HG03196 (cell line): Measurements from ENCODE around the gene OR6C6.
"Not testable (repeated sequence)": the region's sequence is repeated elsewhere in the genome, so short reads cannot be mapped to it uniquely, and the experiment has no call there.

ENCODE experiments used
- ATAC-seq: cut with Tn5 transposase; IDR thresholded peaks from one replicate; pipeline ENCODE4 v1.9.1; 2021; ENCODE audit not compliant: unreplicated experiment

Gene OR6C6

DNA sequence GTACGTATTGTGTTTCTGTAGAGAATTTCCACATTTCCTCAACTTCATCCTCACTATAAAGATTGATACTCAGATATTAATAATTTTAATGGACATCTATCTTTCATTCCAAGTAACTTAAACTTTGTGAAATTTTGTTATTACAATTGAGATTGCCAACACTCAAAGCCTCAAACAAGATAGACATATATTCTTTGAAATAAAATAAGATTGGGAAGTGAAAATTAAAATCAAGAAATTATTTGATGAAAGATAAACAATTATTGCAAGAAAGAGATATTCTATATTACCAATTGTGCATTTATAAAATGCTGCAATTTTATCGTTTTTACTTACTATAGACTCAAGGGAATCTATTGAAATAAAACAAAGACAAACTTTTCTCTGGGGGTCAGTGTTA, at the start of gene OR6C6:
OR6C6 (minus strand) TSS at position 101 of the 400 bp plus-strand sequence. CDS start 1,337 bp downstream, outside the sequence.
- ATAC-seq, result no peak

DNA sequence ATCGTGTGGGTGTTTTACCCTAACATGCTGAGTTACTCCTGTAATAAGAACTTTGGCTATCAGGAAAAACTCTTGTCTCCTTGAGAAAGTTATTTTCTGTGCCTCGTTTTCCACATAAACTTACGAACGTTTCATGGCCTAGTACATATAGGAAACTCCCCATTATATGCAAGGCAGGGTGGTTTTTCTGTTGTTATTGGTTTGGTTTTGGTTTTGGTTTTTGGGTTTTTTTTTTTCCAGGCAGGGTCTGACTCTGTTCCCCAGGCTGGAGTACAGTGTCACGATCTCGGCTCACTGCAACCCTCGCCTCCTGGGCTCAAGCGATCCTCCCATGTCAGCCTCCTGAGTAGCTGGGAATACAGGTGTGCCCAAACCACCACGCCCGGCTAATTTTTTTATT, 39.6 kb upstream of the OR6C6 start:
- no peak for ATAC-seq

DNA sequence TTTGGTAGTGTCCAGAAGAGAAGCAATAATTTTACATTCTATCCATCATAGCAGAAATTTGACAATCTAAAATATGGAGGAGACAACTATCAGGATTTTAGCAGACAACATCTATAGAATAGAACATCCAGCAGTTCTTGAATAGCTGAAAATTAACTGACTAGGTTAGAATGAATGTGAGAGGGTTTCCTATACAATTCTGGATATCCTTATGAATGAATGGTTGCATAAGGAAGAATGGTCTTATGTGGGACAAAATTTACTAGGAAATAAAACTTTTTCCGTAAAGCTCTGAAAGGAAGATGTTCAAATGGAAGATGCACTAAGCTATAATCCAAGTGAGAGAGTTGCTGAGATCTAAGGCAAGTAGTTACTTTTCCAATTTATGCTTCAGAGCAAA, 34.1 kb upstream of the OR6C6 start, which contains the start of gene OR6C3:
OR6C3 (plus strand) TSS at position 301 of the 400 bp plus-strand sequence. CDS start 955 bp downstream, outside the sequence.
- ATAC-seq, result no peak

DNA sequence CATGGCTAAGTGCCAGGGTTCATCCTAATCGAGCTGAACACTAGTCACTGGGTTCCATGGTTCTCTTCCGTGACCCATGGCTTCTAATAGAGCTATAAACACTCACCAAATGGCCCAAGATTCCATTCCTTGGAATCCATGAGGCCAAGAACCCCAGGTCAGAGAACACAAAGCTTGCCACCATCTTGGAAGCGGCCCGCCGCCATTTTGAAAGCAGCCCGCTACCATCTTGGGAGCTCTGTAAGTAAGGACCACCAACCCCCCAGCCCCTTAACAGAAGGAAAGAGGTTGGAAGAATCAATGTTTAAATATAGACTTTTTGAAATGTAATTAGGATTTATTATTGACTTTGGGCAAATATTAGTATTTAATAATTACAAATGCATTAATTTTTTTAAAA, 29.4 kb upstream of the OR6C6 start:
- ATAC-seq, result not testable (repeated sequence)

DNA sequence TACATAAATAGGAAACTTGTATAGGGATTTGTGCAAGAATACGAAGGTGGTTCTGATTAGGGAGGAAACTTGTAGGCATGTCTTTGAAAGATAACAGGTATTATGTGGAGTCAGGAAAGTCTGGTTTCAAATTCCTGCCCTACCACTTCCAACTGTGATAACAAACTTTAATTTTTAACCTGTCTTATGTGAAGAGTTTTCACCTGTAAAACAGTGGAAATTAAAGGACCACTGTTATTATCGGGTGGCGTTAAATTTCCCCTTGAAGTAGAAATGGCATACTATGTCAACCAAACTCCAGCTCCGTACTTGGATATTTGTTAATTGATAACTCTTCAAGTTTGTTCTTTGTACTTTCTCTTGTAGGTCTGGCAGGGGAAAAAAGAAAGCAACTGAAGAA, 23.8 kb upstream of the OR6C6 start:
- no peak for ATAC-seq

DNA sequence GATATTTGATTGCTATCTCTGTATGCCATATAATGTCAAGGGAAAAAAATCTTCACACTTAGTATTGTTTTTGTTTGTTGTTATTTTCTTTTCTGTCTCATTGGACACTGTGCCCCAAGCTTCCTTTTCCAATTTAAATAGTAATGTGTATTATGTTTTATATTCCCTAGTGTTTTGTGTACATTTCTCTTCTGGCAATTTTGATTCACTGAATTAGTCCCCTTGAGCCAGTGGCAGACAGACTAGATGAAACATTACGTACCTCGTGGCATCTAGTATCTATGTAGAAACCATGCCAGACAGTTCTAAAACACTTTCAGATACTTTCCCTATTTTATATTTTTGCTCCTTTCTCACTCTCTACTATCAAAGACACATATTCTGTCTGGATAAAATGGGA, 17.7 kb upstream of the OR6C6 start, which contains the start of gene OR6C1:
OR6C1 (plus strand) TSS at position 301 of the 400 bp plus-strand sequence. CDS start 6,257 bp downstream, outside the sequence.
- no peak for ATAC-seq

DNA sequence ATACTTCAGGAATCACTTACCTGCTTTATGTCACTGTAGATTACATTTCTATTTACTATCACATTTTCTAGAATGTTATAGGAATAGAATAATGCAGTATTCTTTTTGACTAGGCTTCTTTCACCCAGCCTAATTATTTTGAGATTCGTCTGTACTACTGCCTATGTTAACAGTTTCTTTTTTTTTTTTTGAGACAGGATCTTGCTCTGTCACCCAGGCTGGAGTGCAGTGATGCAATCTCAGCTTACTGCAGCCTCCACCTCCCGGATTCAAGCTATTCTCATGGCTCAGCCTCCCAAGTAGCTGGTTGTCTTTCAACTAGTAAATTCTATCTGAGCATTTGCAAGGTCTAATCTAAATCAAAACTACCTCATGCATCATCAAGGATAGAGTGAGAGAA, 6.4 kb downstream of the OR6C6 start:
- ATAC-seq, result no peak

DNA sequence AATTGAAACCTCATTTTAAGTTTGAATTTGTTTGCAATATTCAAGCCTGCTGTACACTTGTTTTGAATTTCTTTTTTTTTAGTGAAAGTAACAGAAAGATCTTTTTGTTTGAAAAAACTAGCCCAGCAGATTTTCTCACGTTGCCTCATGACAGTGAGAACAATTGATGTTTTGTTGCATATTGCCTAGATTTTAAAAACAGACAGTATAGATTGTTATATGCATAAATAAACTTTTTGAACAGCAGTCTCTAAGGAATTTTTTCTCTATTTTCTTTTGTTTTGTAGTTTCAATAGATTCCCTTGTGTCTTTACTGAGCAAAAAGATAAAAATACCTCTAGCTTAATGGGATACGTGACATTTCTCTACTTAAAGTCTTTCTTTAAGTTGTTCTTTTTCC, 15.4 kb downstream of the OR6C6 start:
- no peak for ATAC-seq

DNA sequence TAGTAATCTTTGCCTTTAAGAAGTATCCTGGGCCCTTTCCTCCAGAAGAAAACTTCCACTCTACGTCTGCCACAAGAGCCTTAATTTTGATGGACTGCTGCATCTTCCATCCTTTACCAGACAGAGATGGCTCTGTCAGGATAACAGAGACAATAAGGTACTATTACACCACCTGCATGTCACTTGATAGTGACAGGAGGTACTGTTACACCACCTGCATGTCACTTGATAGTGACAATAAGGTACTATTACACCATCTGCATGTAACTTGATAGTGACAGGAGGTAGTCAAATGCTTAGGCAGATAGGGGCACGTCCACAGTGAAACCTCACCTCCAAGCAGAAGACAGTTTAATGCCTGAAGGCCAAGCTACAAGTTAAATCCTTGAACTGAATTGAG, 38.1 kb downstream of the OR6C6 start:
- ATAC-seq, result no peak

DNA sequence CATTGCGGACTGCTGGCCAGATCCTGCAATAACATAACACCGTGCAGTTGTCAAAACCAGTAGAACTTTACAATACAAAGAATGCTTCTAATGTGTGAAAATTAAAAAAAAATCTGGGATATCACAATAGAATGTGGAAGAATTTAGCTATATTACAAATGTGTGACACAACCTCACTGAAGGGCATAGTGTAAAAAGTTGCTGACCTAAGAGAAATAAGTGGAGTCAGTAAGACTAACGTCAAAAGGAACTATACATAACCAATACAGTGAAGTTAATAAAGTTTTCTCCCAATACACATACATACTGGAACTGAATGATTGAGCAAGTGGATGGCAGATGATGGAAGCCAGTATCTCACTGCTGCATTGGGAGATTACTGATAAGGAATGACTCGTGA, 39.5 kb downstream of the OR6C6 start:
- no peak for ATAC-seq

DNA sequence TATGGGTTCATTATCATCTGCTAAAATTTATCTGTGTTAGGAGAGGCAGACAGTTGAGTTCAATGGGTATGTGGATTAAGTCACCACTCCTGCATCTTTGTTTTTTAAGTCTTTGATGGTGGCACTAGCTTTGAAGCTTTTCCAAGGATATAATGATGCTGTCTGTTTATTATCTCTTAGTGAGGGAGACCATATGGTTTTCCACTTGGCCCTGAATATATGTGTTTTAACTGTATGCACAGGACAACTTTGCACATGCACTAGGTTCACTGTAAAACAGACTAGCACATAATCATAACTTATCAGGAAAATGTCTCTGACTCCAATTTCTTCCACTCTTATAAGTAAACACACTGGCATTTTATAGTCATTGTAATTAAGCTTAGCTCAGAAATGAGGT, 43.1 kb downstream of the OR6C6 start:
- ATAC-seq, result no peak

DNA sequence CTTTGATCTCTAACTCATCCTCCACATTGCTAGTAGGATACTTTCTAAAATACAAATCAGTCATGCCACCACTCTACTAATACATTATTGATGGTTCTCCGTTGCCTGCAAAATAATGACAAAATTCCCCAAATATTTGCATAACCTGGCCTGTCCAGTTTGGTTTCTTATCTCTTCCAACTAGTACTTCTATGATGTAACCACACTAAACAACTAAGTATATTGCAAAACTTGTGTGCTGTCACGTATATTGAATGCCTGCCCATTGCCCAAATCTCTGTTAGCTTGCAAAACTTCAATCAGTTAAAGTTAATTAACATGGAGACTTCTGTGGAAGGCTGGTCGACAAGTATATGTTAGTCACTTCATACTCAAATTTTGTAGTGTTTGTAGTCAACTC, 45.4 kb downstream of the OR6C6 start:
- no peak for ATAC-seq

DNA sequence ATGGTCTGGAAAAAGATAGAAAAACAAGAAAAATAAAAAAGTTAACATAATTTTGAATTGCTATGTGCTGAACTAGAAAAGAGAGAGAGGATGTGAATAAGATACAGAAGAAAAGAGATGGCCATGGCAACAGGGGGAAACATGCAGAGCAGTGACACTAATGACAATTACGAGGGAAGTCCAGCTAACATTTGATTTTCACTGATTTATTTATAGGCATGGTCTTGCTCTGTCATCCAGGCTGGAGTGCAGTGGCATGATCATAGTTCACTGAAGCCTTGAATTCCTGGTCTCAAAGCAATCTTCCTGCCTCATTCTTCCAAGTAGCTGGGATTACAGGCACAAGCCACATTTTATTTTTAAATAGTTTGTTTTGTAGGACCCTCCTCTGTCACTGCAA, 50.2 kb downstream of the OR6C6 start:
- ATAC-seq, result no peak

DNA sequence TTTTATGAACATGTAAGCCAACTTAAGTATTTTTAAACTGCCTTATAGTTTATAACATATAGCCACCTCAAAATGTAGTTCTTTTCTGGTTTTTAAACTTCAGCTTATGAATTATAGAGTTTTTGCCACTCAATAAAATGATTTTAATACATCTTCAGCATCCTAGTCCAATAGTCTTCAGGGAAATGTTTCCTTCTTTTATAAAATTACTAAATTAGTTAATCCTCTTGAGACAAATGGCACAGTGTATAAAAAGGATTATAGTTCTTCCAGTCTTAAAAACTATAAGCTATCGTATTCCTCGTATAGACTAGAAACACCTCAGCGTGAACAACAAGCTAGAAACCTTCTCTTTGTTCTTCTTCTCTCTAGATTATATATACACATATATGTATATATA, 52.1 kb downstream of the OR6C6 start, which contains the start of gene OR6C74:
OR6C74 (plus strand) TSS at position 301 of the 400 bp plus-strand sequence. CDS start 2,679 bp downstream, outside the sequence.
- no peak for ATAC-seq
